ENCODE results near the gene RIMBP2.

DNA sequence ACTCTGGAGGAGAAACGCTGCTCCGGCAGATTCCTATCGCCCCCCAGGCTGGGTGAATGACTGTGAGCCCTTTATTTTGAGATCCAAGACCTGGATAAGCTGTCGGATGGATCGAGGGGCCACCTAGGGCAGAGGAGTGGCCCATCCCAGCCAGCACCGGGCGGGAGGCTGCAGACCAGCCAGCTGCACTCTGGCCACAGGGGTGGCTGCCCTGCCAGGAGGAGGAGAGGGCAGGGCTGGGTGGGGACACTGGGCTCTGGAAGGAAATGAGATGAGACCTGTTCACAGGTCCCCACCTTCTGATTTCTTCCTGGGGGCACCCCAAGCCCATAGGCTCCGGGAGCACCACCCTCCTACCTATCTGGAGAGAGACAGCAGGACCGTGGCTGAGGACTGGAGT, 238.4 kb downstream of the RIMBP2 start:
- no peak for TF ChIP-seq GATA2 (IDR thresholded peaks at IDR 0.05; ENCODE audit: low read depth, low read length)
- no peak for TF ChIP-seq GATA3 (IDR thresholded peaks at IDR 0.05; ENCODE audit: low read depth, low read length)

Measured in SH-SY5Y (cell line).